Tibial artery (tissue), 4 donors: Measurements from ENCODE around the gene IFNG-AS1.

Experiments used
- DNase-seq, 2 donors: peaks; one replicate each; pipeline ENCODE4 v3.0.0-alpha.2; 2019
- H3K27ac ChIP-seq, 2 donors: fragments of 200-600 bp; sonication (generic) in 1 of 2; 1 replicate in 1 of 2; 2 replicates in 1 of 2; pipeline ENCODE4 v1.5.1; 2018 to 2019; ENCODE audit warnings: mild to moderate bottlenecking in 1 of 2
- H3K27me3 ChIP-seq, 2 donors: fragments of 200-600 bp; sonication (generic) in 1 of 2; one replicate each; pipeline versions ENCODE4 v1.5.1 to v1.6.0; 2016 to 2019
- H3K36me3 ChIP-seq, 3 donors: fragments of 200-600 bp; sonication (generic) in 2 of 3; one replicate each; pipeline ENCODE4 v1.5.1; 2016 to 2019; ENCODE audit warnings: mild to moderate bottlenecking in 2 of 3
- H3K4me1 ChIP-seq, 4 donors: fragments of 200-600 bp; sonication (generic) in 2 of 4; 1 replicate in 3 of 4; 2 replicates in 1 of 4; pipeline ENCODE4 v1.5.1; 2016 to 2019
- H3K4me3 ChIP-seq, 2 donors: fragments of 200-600 bp; sonication (generic) in 1 of 2; 1 replicate in 1 of 2; 2 replicates in 1 of 2; pipeline ENCODE4 v1.5.1; 2018 to 2019; ENCODE audit warnings: mild to moderate bottlenecking in 2 of 2
- H3K9me3 ChIP-seq, 3 donors: fragments of 200-600 bp; sonication (generic) in 1 of 3; one replicate each; pipeline ENCODE4 v1.5.1; 2016 to 2019
- CTCF ChIP-seq, 2 experiments: fragments of 200-600 bp in 1 of 2; fragments of 450-650 bp in 1 of 2; IDR thresholded peaks; one replicate each; pipeline ENCODE4 v1.5.1; 2017 to 2019; ENCODE audit warnings: antibody characterized with exemption in 2 of 2, mild to moderate bottlenecking in 1 of 2, moderate library complexity in 1 of 2
- intact Hi-C: fragments of 100-400 bp; cut with DNase I; formaldehyde crosslinking; loops from one replicate; pipeline ENCODE4 v1.15.0; 2023; ENCODE audit warnings: low total_unique reads

IFNG-AS1 gene

GRCh38 chr12:67968321-67968720 is 20.9 kb upstream of the IFNG-AS1 start:
- Histone ChIP-seq H3K36me3 (no peaks in the 10 kb centered on the region), H3K27me3 (no peaks in the 10 kb centered on the region), H3K4me1 (no peaks in the 10 kb centered on the region), H3K27ac (no peak overlapping the region), H3K4me3 (no peak overlapping the region), H3K9me3 (no peaks in the 10 kb centered on the region)
- no peak for DNase-seq
- intact Hi-C loops, result no loop called here
- no peak for TF ChIP-seq CTCF (IDR thresholded peaks at IDR 0.05)

- no peaks in the 10 kb centered on the region for H3K4me1 ChIP-seq
- no peaks in the 10 kb centered on the region for H3K27me3 ChIP-seq
- DNase-seq, result no peak
- H3K36me3 ChIP-seq, result no peaks in the 10 kb centered on the region
- no peak overlapping the region for H3K27ac ChIP-seq
- intact Hi-C loops, result no loop called here
- H3K9me3 ChIP-seq, result no peaks in the 10 kb centered on the region
- no peak for TF ChIP-seq CTCF (IDR thresholded peaks at IDR 0.05)
- H3K4me3 ChIP-seq, result no peak overlapping the region
Measured at GRCh38 chr12:67968725-67969124, 20.5 kb upstream of the IFNG-AS1 start.

GRCh38 chr12:67969134-67969802 is 20.0 kb upstream of the IFNG-AS1 start:
- H3K4me1 ChIP-seq, result no peaks in the 10 kb centered on the region
- no peaks in the 10 kb centered on the region for H3K9me3 ChIP-seq
- no peak for DNase-seq
- H3K27me3 ChIP-seq, result no peaks in the 10 kb centered on the region
- no peak overlapping the region for H3K4me3 ChIP-seq
- TF ChIP-seq CTCF (IDR thresholded peaks at IDR 0.05), result no peak
- intact Hi-C loops, result no loop called here
- H3K36me3 ChIP-seq, result no peaks in the 10 kb centered on the region
- no peak overlapping the region for H3K27ac ChIP-seq

GRCh38 chr12:67977668-67978067 is 11.6 kb upstream of the IFNG-AS1 start:
- TF ChIP-seq CTCF (IDR thresholded peaks at IDR 0.05), result no peak
- intact Hi-C loops, result no loop called here
- H3K4me3 ChIP-seq, result no peak overlapping the region

GRCh38 chr12:67980391-67980790 is 8.9 kb upstream of the IFNG-AS1 start:
- DNase-seq, result no peak
- no peaks in the 10 kb centered on the region for H3K9me3 ChIP-seq
- H3K27me3 ChIP-seq, result no peaks in the 10 kb centered on the region
- intact Hi-C loops, result no loop called here
- no peak overlapping the region for H3K27ac ChIP-seq
- H3K4me1 ChIP-seq, result no peaks in the 10 kb centered on the region
- TF ChIP-seq CTCF (IDR thresholded peaks at IDR 0.05), result no peak
- no peaks in the 10 kb centered on the region for H3K36me3 ChIP-seq
- no peak overlapping the region for H3K4me3 ChIP-seq

More at GRCh38 chr12:67977668-67978067, 11.6 kb upstream of the IFNG-AS1 start:
- no peaks in the 10 kb centered on the region for H3K27me3 ChIP-seq
- no peak for DNase-seq
- H3K9me3 ChIP-seq, result no peaks in the 10 kb centered on the region
- H3K27ac ChIP-seq, result no peak overlapping the region
- no peaks in the 10 kb centered on the region for H3K4me1 ChIP-seq
- H3K36me3 ChIP-seq, result no peaks in the 10 kb centered on the region
